ENCODE data around the gene TIGAR.

GRCh38 chr12:4288296-4289131, 32.5 kb upstream of the TIGAR start:
- TF ChIP-seq, protein P1, sequence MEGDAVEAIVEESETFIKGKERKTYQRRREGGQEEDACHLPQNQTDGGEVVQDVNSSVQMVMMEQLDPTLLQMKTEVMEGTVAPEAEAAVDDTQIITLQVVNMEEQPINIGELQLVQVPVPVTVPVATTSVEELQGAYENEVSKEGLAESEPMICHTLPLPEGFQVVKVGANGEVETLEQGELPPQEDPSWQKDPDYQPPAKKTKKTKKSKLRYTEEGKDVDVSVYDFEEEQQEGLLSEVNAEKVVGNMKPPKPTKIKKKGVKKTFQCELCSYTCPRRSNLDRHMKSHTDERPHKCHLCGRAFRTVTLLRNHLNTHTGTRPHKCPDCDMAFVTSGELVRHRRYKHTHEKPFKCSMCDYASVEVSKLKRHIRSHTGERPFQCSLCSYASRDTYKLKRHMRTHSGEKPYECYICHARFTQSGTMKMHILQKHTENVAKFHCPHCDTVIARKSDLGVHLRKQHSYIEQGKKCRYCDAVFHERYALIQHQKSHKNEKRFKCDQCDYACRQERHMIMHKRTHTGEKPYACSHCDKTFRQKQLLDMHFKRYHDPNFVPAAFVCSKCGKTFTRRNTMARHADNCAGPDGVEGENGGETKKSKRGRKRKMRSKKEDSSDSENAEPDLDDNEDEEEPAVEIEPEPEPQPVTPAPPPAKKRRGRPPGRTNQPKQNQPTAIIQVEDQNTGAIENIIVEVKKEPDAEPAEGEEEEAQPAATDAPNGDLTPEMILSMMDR (IDR thresholded peaks at IDR 0.05; ENCODE audit: low read depth, low read length, missing input control), result no peak
- TF ChIP-seq YY1 (IDR thresholded peaks at IDR 0.05), result no peak
- no peak for TF ChIP-seq JUND (IDR thresholded peaks at IDR 0.05)
- no peak for TF ChIP-seq REST (IDR thresholded peaks at IDR 0.05)
- TF ChIP-seq NR2F2 (IDR thresholded peaks at IDR 0.05), result no peak
- TF ChIP-seq FOXA1 (IDR thresholded peaks at IDR 0.05), result no peak
